NK-92 (cell line): Measurements from ENCODE around the gene RNF186.
"Not testable (repeated sequence)": the region's sequence is repeated elsewhere in the genome, so short reads cannot be mapped to it uniquely, and the experiment has no call there.

Experiments
- DNase-seq: peaks from one replicate; lab custom pipeline; 2025; ENCODE audit not compliant: unreplicated experiment; lab: John Stamatoyannopoulos, UW

Gene RNF186, protein sequence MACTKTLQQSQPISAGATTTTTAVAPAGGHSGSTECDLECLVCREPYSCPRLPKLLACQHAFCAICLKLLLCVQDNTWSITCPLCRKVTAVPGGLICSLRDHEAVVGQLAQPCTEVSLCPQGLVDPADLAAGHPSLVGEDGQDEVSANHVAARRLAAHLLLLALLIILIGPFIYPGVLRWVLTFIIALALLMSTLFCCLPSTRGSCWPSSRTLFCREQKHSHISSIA

DNA sequence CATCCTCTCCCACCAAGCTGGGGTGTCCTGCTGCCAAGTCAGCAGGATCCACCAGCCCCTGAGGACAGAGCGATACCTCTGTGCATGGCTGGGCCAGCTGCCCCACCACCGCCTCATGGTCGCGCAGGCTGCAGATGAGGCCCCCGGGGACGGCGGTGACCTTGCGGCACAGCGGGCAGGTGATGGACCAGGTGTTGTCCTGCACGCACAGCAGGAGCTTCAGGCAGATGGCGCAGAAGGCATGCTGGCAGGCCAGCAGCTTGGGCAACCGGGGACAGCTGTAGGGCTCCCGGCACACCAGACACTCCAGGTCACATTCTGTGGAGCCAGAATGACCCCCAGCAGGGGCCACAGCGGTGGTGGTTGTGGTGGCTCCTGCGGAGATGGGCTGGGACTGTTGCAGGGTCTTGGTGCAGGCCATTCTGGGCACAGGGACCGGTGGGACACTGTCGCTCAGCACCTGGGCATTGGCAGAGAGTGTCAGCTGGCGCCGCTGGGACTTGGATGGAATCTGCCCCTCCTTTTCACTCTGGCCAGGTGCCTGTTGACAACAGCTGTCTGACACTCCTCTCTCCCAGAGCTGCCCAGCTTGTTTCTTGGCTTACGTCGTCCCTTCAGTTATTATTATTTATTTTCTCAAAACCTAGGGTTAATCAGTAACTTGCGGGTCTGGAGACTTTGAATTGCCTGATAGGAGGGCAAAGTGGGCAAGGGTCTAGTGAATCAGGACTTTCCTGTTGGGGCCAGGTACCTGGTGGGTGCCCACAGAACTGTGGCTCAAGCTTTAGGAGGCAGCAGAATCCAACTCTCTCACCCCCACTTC lies at the start of gene RNF186:
Gene RNF186, minus strand, starts transcription at position 603 of the 823 bp plus-strand sequence. Its CDS starts 182 bp downstream, at position 421.
- DNase-seq = no peak

DNA sequence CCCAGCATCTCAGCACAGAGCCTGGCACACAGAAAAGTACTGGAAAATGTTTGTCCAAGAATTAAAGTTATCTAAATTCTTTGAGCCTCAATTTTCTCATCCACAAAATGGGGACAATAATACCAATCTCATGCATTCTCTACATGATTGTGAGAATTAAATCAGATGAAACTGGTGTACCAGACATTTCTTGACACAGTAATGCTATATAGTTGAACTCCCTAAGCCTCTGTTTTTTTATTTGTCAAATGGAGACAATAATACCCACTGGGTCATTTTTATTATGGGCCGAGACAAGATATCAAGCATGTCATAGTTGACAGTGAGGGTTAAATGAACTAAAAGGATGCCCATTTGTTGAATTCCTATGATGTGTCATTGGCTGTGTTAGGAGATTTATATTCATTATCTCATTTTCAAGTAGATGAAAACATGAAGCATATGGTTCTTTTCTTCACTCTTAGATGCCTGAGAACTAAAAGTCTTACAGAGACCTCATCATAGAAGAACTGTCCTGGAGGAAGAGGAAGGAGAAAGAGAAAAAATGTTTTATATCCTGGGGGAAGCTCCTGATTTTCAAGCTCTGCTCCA lies 49.6 kb upstream of the RNF186 start:
- no peak for DNase-seq

DNA sequence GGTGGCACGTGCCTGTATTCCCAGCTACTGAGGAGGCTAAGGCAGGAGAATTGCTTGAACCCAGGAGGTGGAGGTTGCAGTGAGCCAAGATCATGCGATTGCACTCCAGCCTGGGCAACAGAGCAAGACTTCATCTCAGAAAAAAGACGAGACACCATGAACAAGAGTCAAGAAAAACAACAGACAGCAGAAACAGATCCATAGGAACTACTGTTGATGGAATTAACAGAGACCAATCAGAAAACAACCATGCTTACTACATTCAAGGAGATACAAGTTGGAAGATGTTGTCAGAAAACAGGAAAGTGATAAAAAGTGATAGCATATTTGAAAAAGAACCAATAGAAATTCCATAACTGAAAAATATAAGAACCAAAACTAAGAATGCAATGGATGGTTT lies 47.9 kb upstream of the RNF186 start:
- DNase-seq = no peak

DNA sequence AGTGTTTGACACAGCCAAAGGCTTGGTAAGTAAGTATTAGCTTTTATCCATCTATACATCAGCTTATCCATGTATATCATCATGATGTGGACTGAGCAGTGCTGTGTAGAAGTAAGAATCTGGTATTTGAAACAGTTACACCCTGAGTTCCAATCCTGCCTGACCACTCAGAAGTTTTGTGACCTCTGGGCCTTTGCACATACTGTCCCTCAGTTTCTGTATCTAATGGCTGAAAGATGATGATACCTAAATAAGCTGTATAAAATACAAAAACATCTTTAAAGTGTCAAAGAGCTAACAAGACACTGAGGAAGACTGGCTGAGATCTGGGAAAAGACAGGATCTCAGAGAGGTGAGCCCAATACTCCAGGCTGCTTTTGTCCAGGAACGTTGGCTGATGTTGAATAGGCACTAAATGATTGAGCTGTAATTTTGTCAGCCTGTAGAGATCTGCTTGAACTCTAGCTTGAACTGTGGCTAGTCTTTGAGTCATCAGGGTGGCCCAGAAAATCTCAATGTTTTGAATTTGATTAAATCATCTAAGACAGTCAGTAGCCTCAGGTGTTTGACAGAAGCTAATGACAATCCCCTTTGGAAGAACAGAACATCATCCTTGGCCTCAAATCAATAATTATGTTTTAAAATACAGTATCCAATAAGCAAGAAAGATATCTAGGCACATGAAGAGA lies 46.9 kb upstream of the RNF186 start:
- DNase-seq = no peak

DNA sequence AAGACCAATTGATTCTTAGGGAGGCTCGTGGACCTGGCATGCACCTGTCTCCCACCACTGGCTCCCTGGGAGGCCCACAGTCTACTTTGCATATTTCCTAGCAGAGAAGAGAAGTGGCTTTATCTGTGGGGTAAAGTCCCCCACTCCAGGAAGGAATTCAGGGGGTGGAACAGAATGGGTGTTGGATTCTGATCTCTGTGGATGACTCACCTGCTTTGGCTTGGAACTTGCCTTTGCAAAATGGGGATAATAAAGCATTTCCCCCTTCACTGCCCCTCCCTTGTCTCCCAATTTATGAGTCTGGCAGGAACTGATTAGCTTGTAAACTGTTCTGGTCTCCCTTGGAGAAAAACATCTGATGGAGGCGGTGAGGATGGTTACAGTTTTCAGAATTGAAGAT lies 46.0 kb upstream of the RNF186 start:
- DNase-seq = no peak

DNA sequence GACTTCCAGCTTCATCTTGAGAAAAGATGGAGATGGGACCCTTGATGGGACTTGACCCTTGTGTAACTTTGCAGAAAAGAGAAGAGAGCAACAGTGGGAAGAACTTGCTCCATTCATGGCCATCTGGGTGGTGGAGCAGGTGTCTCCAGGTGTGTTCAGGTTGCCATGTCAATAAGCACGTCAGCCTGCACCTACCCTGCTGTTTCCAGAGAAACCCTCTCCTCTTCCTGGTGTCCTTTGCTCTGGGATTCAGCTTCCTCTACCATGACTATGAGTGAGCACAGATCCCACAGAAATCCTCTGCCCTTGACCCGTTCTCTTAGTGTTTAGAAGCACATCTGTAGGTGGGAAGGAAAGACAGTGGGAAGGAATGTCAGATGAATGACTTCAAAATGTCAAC lies 45.3 kb upstream of the RNF186 start:
- no peak for DNase-seq

DNA sequence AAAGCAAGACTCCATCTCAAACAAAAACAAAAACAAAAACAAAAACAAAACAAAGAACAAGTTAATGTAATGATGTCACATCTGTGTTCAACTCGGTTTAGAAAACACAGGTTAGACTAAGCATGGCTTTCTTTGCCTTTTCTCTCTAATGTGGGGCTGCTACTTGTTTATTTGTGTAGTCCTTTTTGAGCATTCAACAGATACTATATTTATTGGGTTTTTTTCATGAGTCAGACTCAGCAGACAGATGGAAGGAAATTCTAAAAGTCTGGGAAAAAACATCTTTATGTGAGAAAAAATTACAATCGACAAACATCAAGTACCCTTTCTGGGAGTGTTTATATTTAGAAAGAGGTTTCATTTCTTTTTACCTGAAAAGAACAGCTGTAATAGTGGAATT lies 44.8 kb upstream of the RNF186 start:
- DNase-seq = no peak

DNA sequence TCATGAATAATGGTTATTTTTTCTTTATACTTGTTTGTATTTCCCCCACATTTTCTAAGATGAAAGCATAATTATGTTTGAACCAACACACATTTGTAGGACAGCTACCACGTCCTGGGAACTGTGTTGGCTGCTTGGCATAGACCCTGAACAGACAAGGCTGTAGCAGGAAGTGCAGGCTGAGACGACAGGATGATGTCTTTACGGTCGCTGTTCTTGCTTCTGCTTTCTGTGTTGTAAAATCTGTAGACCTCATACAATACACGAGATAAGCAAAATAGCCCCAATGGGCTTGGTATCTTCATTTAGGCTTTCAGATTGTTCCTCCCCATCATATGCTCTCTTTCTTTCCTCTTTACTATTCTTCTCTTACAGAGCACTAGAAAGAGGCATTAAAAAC lies 43.8 kb upstream of the RNF186 start:
- DNase-seq = no peak

DNA sequence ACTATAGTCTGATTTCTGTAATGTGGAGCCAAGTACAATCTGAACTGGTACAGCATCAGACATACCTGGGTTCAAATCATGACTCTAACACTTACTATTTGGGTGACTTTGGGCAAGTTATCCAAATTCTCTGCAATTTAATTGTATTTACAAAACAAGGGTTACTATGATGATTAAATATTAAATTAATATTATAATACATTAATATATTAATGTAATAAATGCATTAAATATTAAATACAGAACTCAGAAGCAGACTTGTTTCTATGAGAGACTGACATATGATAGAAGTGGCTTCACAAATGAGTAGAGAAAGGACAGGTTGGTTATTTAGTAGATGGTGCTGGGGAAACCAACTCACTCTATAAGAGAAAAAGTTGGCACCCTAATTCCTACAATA lies 39.8 kb upstream of the RNF186 start:
- no peak for DNase-seq

DNA sequence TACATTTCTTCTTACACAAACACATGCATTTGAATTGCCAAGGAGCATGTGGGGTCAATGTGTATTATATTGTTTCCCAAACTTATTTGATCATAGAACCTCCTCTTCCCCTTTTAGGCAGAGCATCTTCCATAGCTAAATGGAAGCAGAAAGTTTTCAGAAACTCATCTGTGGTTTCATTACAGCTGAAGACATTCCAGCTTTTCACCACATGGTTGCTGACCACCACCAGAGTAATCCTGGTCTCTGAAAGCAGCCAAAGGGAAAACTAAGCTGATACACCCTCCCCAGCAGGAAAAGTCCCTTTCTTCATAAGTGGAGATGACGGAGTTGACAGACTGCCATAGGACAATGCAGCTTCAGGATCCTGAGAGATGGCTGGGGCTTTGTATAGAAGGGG lies 37.0 kb upstream of the RNF186 start:
- no peak for DNase-seq

DNA sequence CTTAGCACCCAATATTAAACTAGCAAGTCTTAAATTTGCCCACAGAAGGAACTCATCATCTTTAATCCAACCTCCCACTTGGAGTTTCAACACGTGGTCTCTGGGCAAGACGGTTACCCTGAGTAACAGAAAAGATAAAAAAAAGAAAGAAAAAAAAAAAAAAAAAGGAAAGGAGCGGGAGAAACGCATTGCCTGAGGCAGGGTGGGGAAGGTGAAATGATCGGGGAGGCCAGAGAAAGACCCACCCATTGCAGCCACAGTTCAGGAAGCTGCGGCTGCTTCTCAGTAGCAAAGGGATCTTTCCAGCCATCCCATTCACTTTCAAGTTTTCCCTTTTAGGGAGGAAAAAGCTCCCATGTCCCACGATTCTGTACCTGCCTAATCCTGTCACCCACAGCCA lies 35.1 kb upstream of the RNF186 start:
- DNase-seq = no peak

DNA sequence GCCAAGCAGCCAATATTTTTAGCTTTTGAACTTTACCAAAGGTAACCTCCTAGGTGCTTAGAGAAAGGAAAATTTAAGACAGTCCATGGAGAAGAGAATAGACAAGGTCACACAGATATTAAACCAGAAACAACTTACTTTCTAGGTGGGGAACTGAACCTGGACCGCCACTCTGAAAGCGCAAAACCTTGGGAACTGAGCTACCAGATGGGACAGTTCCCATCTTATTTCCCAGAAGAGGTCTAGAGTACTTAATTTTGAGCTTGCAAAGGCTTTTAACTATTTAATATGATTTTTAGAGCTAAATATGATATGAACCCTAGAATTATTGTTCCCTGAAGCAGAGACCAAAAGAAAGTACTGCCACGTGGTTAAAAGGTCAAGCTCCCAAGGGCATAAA lies 34.2 kb upstream of the RNF186 start:
- not testable (repeated sequence) for DNase-seq

DNA sequence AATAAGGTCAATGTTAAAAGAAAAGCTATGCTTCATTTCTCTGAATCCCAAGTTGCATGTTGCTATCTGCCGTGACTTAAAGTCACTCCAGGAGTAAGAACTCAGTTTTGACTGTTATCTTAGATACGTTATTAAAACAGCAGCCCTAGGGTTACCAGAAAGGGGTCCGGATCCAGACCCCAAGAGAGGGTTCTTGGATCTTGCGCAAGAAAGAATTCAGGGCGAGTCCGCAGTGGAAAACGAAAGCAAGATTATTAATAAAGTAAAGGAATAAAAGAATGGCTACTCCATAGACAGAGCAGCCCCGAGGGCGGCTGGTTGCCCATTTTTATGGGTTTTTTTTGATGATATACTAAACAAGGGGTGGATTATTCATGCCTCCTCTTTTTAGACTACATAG lies 32.3 kb upstream of the RNF186 start:
- not testable (repeated sequence) for DNase-seq

DNA sequence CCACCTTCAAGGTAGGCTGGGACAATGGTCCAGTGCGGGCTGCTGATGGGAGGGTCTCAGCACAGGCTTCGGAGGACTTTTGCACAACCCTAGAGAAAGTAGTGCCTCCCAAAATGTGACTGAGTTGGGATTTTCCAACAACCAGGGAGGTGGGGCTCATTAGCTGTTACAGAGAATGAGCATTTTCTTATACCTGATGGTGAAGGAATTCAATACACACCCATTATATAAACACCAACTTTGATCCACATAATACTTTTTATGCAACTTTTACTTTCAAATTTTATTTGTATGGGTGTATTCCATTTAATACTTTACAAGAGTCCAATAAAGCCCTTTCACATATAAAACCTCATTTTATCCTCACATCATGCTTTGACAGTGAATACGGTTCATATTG lies 31.3 kb upstream of the RNF186 start:
- DNase-seq = no peak

DNA sequence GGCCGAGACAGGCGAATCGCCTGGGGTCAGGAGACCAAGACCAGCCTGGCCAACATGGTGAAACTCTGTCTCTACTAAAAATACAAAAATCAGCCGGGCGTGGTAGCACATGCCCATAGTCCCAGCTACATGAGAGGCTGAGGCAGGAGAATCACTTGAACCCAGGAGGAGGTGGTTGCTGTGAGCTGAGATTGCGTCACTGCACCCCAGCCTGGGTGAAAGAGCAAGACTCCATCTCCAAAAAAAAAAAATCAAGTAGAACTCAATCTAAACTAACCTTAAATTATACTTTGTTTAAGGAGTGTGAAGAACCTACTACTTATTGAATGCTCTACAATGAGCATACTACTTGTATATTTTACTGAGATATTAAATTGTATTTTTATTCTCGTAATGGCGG lies 30.5 kb upstream of the RNF186 start:
- DNase-seq = no peak

DNA sequence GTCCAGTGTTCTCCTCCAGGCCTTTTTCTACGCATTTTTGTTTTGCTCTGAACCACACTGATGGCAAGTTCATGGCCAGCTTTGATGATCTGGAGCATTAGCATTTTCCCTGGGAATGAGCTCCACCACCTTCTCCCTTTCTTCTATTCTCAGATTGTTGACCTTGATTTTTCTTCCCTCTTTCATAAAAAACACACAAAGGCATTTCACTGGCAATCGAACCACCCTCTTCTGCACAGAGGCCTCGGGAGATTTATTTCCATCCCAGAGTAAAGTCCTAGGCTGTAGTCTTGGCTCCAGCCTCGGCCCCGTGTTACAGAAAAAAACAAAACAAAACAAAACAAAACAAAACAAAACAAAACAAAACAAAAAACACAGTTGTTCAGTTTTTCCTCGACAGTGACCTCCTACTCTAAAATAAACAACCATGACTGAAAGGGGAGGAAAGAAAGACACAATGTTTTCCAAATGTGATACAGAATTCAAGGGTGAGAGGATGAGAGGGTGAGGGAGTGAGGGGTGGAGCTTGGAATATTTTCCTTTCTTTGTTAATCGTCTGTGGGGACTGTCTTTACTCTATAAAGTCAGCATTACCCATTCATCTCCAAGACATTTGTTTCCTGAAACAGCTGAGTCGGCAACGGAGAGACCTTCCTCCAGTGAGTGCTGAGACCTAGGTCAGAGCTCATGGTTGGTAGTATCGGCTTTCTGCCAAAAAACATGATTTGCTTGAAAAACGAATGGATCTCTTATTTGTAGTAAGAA lies 29.8 kb upstream of the RNF186 start:
- DNase-seq = no peak

DNA sequence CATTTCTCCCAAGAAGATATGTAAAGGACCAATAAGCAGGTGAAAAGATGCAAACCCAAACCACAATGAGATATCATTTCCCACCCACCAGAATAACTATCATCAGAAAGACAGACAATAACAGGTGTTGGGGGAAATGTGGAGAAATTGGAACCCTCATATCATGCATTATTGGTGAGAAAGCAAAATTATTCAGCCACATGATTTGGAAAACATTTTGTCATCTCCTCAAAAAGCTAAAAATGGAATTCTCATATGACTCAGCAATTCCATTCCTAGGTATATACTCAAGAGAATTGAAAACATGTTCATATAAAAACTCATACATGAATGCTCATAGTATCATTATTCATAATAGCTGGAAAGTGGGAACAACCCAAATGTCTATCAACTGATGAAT lies 25.1 kb upstream of the RNF186 start:
- DNase-seq = no peak

DNA sequence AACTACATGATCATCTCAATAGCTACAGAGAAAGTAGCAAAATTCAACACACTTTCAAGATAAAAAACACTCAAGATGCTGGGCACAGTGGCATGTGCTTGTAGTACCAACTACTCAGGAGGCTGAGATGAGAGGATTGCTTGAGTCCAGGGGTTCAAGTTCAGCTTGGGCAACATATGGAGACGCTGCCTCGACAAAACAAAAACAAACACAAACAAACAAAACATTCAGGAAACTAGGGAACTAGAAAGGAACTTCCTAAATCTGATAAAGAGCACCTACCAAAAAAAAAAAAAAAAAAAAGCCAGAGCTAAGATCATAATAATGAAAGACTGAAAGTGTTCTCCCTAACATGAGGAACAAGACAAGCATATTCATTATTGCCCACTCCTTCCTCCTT lies 22.8 kb upstream of the RNF186 start:
- no peak for DNase-seq

DNA sequence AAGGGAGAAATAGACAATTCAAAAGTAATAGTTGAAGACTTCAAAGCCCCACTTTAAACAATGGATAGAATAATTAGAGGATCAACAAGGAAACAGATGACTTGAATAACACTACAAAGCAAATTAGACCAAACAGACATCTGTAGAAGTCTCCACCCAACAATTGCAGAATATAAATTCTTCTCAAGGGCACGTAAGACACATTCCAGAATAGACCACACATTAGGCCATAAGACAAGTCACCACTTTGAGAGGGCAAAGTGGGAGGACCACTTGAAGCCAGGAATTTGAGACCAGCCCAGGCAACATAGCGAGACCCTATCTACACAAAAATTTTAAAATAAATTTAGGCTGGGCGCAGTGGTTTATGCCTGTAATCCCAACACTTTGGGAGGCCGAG lies 20.5 kb upstream of the RNF186 start:
- no peak for DNase-seq

DNA sequence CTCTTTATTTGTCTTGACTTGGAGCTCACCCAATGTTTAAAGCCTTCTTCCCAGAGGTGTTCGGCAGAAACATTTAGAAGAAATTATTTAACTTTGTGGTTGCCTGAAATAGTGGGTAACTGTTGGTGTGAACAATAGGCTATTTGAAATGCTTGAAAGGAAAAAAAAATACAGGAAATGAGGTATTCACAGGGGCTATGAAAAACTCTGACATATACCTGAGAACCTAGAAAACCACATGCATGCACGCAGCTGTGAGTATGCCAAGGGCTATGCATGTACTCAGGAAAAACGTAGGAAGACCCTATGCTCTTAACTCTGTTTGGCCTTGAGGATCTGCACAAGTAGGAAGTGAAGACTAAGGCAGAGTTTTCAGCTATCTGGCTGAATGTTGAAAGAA lies 16.4 kb upstream of the RNF186 start:
- no peak for DNase-seq

DNA sequence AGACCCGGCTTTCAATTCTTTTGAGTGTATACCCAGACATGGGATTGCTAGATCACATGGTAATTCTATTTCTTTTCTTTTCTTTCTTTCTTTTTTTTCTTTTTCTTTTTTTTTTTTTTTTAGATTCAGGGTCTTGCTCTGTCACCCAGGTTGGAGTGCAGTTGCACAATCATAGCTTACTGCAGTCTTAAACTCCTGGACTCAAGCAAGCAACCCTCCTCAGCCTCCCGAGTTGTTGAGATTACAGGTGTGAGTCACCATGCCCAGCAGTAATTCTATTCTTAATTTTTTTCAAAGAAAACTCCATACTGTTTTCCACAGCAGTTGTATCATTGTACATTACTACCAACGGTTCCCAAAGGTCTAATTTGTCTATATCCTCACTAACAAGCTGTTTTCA lies 13.5 kb upstream of the RNF186 start:
- no peak for DNase-seq
